Activated T-helper 1 cell treated with anti-CD3 and anti-CD28 coated beads, Interleukin-2, amount 50 U/mL, for 16 hours (primary cell): Measurements from ENCODE around the gene NBR1.
"Not testable (repeated sequence)": the region's sequence is repeated elsewhere in the genome, so short reads cannot be mapped to it uniquely, and the experiment has no call there.

Source experiments
- DNase-seq, 2 donors: peaks; one replicate each; pipeline ENCODE4 v3.0.0-alpha.2; 2020; ENCODE audit warnings: low read depth in 1 of 2, low spot score in 1 of 2

Gene NBR1

DNA sequence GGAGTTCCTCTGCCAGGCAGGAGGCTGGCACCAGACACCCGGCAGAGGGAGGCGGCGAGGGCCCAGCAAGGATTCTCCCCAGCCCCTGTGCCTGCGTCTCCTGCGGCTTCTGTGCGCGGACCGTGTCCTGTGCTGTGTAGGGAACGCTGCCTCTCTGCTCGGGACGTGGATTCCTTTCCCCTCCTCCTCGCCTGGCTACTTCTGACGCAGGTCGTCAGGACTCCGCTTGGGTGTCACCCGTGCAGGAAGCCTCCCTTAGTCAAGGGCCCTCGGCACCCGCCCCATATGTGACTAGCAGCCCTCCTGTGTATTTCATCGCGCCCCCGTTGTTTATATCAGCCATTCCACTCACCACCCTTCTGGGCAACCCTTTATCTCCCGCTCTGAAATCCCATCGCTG lies 75.4 kb downstream of the NBR1 start:
- not testable (repeated sequence) for DNase-seq
